GM13977 (cell line): ENCODE data around the gene OR4S2.

Experiments used
- DNase-seq: peaks from one replicate; pipeline ENCODE4 v3.0.0; 2012; ENCODE audit warnings: low spot score
- in situ Hi-C: fragments of 300-500 bp; cut with MboI; formaldehyde crosslinking; loops from one replicate; pipeline ENCODE4 v1.12.0; 2022; ENCODE audit warnings: low sequenced_read_pairs, low pct_unique_long_range_greater_than_20kb, mixed read lengths, inconsistent platforms; ENCODE audit not compliant: unreplicated experiment
- TF ChIP-seq, protein P1 (sequence below): IDR thresholded peaks from 2 replicates; pipeline ENCODE4 v1.5.1; 2012; ENCODE audit warnings: mild to moderate bottlenecking, control low read depth; ENCODE audit not compliant: insufficient read depth; ENCODE audit errors: extremely low read depth, missing control alignments

OR4S2 gene

DNA sequence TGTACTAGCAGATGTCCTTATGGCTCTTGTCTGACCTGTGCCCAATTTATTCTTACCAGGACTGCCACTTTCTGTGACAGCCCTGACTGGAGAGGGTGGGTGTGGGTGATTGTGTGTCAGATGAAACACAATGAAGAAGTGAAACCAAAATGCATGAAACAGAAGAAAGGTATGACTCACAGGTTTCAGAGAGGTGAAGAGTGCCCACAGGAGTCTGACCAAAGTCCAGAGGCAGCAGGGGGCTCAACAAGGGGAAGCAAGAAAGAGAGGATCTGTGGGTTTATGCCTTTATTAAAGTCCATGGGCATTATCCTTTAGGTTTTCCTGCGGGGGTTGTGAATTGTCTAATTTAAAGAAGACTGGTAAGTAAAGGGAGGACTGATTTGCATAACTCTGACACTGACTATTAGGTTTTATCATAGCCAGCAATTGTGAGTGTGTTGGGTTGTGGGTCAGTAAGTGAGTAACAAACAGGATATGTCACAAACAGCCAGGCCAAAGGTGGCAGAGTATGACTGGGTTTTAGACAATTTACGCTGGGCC, 10.0 kb downstream of the OR4S2 start:
- DNase-seq = peak; percentile 6
- in situ Hi-C loops = no loop called here
- TF ChIP-seq, protein P1, sequence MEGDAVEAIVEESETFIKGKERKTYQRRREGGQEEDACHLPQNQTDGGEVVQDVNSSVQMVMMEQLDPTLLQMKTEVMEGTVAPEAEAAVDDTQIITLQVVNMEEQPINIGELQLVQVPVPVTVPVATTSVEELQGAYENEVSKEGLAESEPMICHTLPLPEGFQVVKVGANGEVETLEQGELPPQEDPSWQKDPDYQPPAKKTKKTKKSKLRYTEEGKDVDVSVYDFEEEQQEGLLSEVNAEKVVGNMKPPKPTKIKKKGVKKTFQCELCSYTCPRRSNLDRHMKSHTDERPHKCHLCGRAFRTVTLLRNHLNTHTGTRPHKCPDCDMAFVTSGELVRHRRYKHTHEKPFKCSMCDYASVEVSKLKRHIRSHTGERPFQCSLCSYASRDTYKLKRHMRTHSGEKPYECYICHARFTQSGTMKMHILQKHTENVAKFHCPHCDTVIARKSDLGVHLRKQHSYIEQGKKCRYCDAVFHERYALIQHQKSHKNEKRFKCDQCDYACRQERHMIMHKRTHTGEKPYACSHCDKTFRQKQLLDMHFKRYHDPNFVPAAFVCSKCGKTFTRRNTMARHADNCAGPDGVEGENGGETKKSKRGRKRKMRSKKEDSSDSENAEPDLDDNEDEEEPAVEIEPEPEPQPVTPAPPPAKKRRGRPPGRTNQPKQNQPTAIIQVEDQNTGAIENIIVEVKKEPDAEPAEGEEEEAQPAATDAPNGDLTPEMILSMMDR = no peak

DNA sequence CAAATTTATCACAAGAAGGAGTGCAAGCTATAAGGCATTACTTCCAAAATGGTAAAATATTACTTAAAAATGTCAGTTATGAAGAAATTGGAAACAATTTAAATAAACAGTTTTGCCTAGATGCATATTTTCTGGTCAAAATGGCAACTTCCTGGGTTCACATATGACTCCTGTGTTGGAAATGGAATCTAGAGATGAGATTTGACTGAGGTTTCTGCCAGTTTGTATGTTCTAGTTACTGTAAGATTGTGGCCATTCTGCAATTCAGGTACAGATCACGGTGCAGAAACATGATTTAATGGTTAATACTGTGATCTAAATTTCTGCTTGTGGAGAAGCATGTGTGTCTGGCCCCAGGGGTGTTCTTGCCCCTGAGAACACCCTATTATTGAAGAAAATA, 10.5 kb downstream of the OR4S2 start:
- in situ Hi-C loops = no loop called here
- TF ChIP-seq, protein P1 = no peak
- no peak for DNase-seq

DNA sequence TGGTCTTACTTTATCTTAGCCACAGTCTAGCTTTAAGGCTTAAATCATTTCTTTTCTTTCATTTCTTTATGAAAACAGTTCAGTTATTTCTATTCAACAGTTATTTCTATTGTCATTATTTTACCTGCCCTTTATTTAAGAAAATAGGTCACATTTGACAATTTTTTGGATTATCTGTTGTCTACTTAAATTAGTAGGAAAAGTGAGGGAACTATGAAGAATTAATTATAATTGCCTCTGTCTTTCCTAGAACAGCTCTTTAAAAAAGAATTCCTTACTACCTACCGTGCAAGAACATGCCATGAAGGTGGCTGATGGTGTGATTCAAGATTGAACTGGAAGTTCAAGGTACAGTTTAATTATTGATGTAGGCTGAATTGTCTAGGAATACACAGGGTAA, 13.8 kb downstream of the OR4S2 start, which contains the start of gene OR4C6:
Gene OR4C6, plus strand, starts transcription at position 301 of the 400 bp plus-strand sequence. CDS start 2,966 bp downstream, outside the sequence.
- TF ChIP-seq, protein P1 = no peak
- in situ Hi-C loops = no loop called here
- DNase-seq = no peak

DNA sequence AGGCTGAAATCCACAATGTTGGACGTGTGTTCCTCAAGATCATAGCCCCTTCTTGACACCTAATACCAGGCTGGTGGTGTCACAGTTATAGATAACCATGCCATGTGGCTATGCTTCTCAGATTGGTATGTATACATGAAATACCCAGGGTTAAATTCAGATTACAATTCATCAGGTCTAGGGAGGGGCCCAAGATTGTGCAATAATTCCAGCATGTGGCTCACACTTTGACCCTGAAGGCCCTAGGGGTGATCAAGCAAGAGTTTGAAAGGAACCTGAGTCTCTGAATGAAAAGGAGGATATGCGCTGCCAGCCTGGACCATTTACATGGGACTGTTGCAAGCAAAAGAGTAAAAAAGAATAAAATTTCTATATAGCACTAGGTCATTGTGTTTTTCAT, 21.2 kb downstream of the OR4S2 start:
- DNase-seq = no peak
- TF ChIP-seq, protein P1 = no peak
- in situ Hi-C loops = no loop called here

DNA sequence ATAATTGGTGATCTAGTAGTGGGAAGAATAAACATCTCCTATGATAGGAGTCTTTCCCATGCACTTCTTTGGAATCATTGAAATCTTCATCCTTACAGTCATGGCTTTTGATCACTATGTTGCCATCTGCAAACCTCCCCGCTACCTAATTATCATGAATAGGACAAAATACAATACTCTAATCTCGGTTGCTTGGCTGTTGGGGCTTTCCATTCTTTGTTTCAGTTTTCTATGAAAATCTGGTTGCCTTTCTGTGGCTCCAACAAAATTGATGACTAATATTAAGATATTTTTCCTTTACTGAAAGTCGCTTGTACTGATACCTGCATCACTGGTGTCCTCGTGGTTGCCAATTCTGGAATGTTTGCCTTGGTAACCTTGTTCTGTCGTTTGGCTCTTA, 25.7 kb downstream of the OR4S2 start:
- no peak for DNase-seq
- TF ChIP-seq, protein P1 = no peak
- in situ Hi-C loops = no loop called here

DNA sequence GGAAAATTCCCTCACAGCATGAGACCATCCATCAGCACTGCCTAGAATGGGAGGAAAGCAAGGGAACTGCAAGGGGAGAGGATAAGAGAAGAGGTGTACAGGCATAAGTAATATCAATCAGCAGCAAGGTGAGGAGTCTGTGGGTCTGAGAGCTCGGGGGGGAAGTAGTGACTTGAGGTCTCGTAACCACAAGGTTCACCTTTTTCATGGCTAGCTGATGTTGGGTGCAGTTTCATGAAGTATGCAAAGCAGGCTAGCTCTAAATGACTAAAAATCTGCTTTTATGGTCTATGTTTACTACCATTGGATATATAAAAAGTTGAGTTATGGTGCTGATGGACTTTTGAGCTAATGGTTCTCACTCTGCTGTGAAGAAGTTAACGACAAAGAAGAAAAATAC, 49.7 kb downstream of the OR4S2 start:
- TF ChIP-seq, protein P1 = no peak
- in situ Hi-C loops = no loop called here
- no peak for DNase-seq
